Germinal center (tissue), 1 donor: ENCODE measurements around the gene EN1.

Source experiments
- DNase-seq: peaks from one replicate; pipeline ENCODE4 v3.0.0; 2012; ENCODE audit warnings: mixed read lengths, low spot score

Gene EN1

GRCh38 chr2:118817469-118817868 lies 30.0 kb downstream of the EN1 start:
- no peak for DNase-seq

- no peak for DNase-seq
Observed at GRCh38 chr2:118816669-118817068, 30.8 kb downstream of the EN1 start.

DNA sequence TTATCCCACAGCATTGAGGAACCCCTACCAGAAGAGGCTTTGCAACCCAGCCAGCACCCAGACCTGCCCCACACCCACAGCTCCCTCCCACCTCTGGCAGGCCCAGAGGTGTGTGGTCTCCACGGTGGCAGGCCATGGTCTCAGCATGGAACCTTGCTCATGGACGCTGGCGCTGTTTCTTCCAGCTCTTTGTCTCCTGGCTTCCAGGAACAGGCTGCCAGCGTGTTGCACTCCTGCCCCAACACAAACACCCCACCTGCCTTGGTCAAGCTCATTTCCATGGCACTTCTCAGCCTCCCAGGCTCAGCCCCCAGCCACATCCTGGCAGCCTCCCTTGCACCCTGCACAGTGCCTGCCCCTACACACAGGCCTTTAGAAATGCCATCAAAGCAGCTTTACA lies 31.7 kb downstream of the EN1 start:
- DNase-seq, result no peak

GRCh38 chr2:118815314-118815713 lies 32.1 kb downstream of the EN1 start:
- no peak for DNase-seq

DNA sequence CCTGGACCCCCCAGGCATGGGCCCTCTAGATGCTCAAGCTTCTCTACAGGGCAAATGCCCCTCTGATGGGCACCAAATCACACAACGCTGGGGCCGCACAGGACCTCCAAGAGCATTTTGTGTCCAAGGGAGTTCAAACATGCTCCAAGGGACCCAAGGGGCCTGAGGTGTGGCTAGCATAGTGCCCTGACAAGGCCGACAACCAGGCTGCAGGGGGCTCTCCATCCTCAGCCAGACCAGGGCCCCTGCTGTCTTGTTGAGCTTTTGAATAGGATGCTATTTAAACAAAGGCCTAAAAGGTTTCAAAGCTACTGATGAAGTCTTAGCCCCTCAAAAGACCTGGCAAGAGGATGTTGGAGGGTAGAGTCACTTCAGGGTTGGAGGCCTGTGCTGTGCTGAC lies 33.1 kb downstream of the EN1 start:
- no peak for DNase-seq

GRCh38 chr2:118813601-118814339 lies 33.7 kb downstream of the EN1 start:
- no peak for DNase-seq

- no peak for DNase-seq
Observed at GRCh38 chr2:118813111-118813510, 34.3 kb downstream of the EN1 start.

DNA sequence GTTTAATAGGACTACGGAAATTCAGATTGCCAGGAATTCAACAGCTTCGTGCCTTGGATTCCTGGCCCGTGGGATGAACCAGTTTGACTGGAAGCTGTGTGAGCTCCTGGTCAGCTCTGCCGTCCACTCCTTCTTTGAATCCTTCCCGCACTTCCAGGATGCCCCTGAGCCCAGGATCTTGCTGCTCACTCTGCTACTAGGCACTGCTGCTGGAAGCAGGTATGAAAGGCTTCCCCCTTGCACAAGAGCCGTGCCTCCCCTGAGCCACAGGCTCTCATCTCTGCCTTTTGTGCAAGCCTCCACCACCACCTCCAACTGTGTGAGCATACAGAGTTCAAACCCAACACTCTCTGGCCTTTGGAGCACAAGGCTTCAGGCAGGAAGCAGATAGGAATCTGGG lies 34.9 kb downstream of the EN1 start:
- no peak for DNase-seq

GRCh38 chr2:118811514-118812115 lies 35.8 kb downstream of the EN1 start:
- DNase-seq, result no peak

DNA sequence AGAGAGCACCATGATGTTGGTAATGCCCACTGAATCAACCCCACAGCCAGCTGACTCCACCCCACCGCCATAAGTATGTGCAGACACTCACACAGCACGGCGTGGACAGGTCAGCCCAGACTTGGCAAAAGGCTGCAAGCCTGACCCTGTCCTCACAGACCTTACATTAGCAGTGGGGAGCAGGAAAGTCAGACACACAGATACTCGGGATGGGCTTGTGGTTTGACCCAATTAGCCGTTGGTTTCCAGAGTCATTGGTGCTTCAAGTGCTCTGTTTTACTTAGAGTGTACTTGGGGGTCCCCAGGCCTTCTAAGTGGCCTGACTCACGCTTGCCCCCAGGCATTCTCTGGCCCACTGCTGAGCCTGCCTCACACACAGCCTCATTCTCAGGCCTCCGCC lies 36.7 kb downstream of the EN1 start:
- no peak for DNase-seq

- no peak for DNase-seq
Observed at GRCh38 chr2:118808429-118808809, 39.0 kb downstream of the EN1 start.

DNA sequence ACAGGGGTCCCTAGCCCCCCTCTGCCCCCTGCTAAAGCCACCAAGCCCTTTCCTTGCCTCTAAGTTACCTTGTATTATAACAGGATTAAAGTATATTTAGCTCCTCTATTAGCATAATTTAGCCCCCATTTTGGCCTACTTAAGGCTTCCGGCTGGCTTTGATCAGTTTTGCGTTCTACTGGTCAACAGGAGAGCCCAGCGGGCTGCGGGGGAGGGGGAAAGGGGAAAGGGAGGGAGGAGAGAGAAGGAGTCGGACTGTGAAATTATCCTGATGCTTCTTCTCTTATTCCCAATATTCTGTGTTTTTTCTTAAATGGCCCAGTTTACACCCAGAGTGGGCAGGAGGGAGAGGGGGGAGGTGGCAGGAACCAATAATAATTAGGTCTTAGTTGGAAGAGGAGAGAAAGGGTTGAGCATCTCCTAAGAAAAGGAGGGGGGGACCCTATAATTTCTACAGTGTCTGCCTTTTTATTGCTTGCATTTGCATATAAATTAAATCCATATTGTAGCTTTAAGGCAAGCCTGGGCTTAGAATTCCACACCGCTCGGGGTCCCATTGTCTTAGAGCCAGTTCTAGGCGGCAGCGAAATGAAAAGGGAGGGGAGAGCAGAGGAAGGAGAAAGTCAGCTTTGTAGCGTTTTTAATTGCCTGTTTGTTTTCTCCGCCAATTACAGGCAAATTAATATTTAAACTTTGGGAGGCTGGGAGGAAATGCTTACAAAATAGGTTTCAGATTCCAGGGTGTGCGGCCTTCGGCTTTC lies 39.6 kb downstream of the EN1 start:
- no peak for DNase-seq

DNA sequence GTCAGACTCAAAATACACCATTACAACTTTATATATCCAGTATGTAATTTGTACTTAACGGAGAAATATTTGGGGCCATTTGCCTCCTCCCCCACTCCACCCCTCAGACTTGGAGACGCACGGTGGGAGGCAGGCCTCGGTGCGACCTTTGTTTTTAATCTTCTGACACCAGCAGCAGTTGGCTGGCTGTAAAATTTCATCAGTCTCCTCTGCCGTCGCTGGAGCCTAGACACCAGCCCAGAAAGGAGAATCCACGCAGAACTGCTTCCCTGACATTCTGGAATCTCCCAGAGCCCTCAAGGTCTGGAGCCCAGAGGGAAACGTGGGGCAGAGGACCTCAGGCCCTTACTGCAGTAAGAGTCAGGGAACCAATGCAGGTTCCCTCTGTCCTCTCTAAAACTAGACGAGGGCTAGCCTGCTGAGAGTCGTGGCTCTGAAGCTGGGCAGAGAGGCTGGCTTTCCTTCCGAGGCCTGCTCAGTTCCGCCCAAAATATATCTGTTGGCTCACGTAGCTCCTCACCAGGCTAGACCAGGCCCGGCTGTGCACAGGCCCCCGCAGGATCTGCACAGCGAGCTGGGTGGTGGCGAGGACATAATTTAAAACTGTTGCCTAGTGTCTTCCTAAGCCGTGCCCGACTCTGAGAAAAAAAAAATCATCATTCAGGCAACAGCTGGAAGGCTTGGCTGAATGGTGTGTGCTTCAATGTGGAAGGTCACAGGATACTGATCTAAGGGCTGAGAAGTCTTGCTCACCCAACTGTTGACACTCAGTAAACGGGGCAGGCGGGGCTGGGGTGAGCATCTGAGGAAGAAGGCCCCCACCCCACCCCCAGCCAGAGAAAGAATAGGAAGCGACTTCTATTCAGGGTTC lies 40.4 kb downstream of the EN1 start:
- DNase-seq, result no peak

GRCh38 chr2:118805064-118805690 lies 42.3 kb downstream of the EN1 start:
- no peak for DNase-seq

- no peak for DNase-seq
Observed at GRCh38 chr2:118803012-118803411, 44.4 kb downstream of the EN1 start.

- DNase-seq, result no peak
Observed at GRCh38 chr2:118801151-118801550, 46.3 kb downstream of the EN1 start.

GRCh38 chr2:118800736-118801135 lies 46.7 kb downstream of the EN1 start:
- no peak for DNase-seq

DNA sequence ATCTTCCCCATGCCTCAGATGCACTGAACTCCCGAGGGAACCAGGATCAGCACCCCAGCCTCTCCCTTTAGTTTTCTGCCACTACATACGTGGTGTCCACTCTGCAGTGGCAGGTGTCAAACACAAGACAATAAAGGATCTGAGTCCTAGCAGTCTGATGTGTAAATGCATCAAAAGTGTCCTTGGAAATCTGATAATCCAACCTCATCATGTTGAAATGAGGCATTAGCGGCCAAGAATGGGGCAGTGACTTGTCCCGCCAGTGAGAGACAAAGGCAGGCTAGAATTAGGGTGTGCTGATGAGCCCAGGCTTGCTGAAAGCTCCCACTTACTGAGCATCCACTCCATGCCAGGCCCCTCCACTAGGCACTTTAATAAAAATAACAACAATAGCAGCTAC lies 52.9 kb downstream of the EN1 start:
- no peak for DNase-seq
